Metanephros (tissue), 2 donors: Measurements from ENCODE around the gene RETSAT. TPM values are rescaled to one million over a fixed set of nuclear protein-coding genes. Genes with fewer than 3 reads are reported as not detected.

Experiments used
- small RNA-seq: library from RNA; depleted of rRNA; stranded (forward); fragments of <200 nt; gene quantifications from one replicate; pipeline ENCODE3, GENCODE V24; 2014; ENCODE audit warnings: low replicate concordance
- total RNA-seq: library from RNA; depleted of rRNA; stranded (reverse); fragments of >200 nt; gene quantifications from one replicate; pipeline ENCODE4 v1.2.3, GENCODE V29; 2014

RETSAT gene
- total RNA-seq: 26.1 TPM

GRCh38 chr2:85354286-85355072 lies at the start of gene RETSAT, which contains the start of gene ELMOD3:
Gene RETSAT (minus strand): TSS chr2:85354528. CDS start chr2:85354507, 21 bp downstream.
Gene ELMOD3 (plus strand): TSS chr2:85354769. CDS start chr2:85357199, 2,430 bp downstream.

DNA sequence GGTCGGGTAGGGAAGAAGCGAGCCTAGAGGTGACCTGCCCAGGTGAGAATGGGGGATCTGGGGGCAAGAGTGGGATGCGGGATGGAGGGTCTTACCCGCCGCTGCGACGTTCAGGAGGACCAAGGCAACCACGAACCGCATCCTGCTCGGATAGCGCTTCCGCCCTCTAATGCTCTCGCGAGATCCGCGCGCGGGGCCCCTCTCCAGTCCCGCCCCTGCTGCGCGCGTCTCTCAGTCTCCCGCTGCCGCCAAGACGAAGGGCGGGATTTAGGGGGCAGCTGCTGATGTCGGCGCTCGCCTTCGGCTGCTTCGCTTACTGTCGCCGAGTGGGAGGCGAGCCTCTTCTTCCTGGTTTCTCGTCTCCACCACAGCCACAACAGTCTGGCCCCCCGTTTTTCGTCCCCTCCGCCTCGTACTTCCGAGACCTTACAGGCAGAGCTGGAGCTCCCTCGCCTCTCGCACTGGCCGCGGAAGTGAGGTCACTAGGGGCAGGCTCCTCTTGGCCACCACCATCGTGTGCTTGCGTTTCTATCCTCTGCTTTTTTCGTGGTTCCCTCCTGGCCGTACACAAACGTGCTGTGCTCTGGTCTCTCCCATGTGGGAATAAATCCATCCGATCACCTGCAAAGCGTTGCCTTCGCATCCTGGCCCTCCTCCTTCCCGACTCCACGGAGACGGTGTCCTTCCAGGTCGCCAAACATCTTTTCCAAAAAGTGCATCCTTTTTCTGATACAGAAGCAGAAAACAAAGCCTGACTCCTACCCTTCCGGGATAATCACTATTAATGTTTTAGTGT lies 26.3 kb downstream of the RETSAT start, which contains the start of gene TGOLN2:
Gene TGOLN2 (minus strand): TSS at position 168 of the 796 bp plus-strand sequence. CDS start 27 bp downstream, at position 141.

Small RNAs within 50 kb of the gene (small RNA-seq; reads per million reads assigned to genes)
- not detected for gene AC062037.1
- not detected for gene AC062037.2
- gene RF00019: not detected
- not detected for gene RN7SL113P

Other genes with a start within 250 kb of the RETSAT start
- 14.1 TPM for gene TCF7L1, start 221.1 kb downstream of the RETSAT start, total RNA-seq
- gene TGOLN2, start 26.5 kb downstream of the RETSAT start, total RNA-seq: 96.7 TPM
- gene ELMOD3, start 241 bp upstream of the RETSAT start, total RNA-seq: 25.7 TPM
- 86.4 TPM for gene CAPG, start 55.8 kb upstream of the RETSAT start, total RNA-seq
- gene SH2D6, start 64.2 kb upstream of the RETSAT start, total RNA-seq: 0.99 TPM
- 129 TPM for gene MAT2A, start 184.6 kb upstream of the RETSAT start, total RNA-seq
- 43.0 TPM for gene GGCX, start 207.0 kb upstream of the RETSAT start, total RNA-seq
- gene VAMP8, start 223.1 kb upstream of the RETSAT start, total RNA-seq: 37.7 TPM
- 11.3 TPM for gene VAMP5, start 229.9 kb upstream of the RETSAT start, total RNA-seq
- gene RNF181, start 241.2 kb upstream of the RETSAT start, total RNA-seq: 111 TPM
- gene TMEM150A, start 248.2 kb upstream of the RETSAT start, total RNA-seq: 20.2 TPM